B cell (primary cell): ENCODE data around the gene EBF3. TPM values are rescaled to one million over a fixed set of nuclear protein-coding genes. Genes with fewer than 3 reads are reported as not detected.

Experiments
- ATAC-seq: fragments of 200-7000 bp; cut with Tn5 transposase; one replicate; pipeline ENCODE4 v1.10.0; 2021; ENCODE audit warnings: low read depth, mild to moderate bottlenecking, moderate number of reproducible peaks, moderate library complexity
- CTCF ChIA-PET: fragments of 350-600 bp; sonication (Branson Sonifier 250); formaldehyde crosslinking; loops from one replicate; lab custom pipeline; 2021; ENCODE audit warnings: antibody characterized with exemption, inconsistent platforms; lab: Charles Lee
- POLR2A ChIA-PET: fragments of 350-600 bp; sonication (Branson Sonifier 250); formaldehyde crosslinking; loops from one replicate; lab custom pipeline; 2021; ENCODE audit warnings: antibody characterized with exemption; lab: Charles Lee
- DNase-seq: peaks from one replicate; pipeline ENCODE4 v3.0.0; 2013
- H2AFZ ChIP-seq: 2 replicates; pipeline ENCODE4 v1.6.1; 2012; ENCODE audit warnings: mild to moderate bottlenecking, low read depth, low read length; ENCODE audit not compliant: insufficient read depth, poor library complexity, severe bottlenecking
- H3K27ac ChIP-seq, 2 donors: 1 replicate in 1 of 2; 2 replicates in 1 of 2; pipeline ENCODE4 v1.5.1; 2012 to 2013; ENCODE audit warnings: low read length in 2 of 2, mild to moderate bottlenecking in 2 of 2, moderate library complexity in 1 of 2
- H3K27me3 ChIP-seq, 4 experiments: fragments of 200-600 bp in 1 of 4; sonication (generic) in 1 of 4; replicated peaks in 1 of 4; 1 replicate in 2 of 4; 2 replicates in 2 of 4; pipeline versions ENCODE4 v1.6.1 to v1.7.0; 2013 to 2016; ENCODE audit warnings: low read length in 3 of 4, mild to moderate bottlenecking in 2 of 4, mixed read lengths in 1 of 4, moderate library complexity in 1 of 4; ENCODE audit not compliant: insufficient read depth in 4 of 4, control insufficient read depth in 3 of 4; ENCODE audit errors: control extremely low read depth in 1 of 4
- H3K36me3 ChIP-seq, 2 experiments: replicated peaks in 1 of 2; 1 replicate in 1 of 2; 2 replicates in 1 of 2; pipeline versions ENCODE4 v1.6.1 to v1.7.1; 2013; ENCODE audit warnings: low read length in 1 of 2; ENCODE audit not compliant: insufficient read depth in 2 of 2, control insufficient read depth in 1 of 2; ENCODE audit errors: control extremely low read depth in 1 of 2, extremely low read depth in 1 of 2
- H3K4me1 ChIP-seq, 2 donors: fragments of 200-600 bp in 1 of 2; sonication (generic) in 1 of 2; 1 replicate in 1 of 2; 2 replicates in 1 of 2; pipeline versions ENCODE4 v1.5.1 to v1.6.1; 2013 to 2017; ENCODE audit warnings: low read length in 2 of 2; ENCODE audit not compliant: control insufficient read depth in 2 of 2, insufficient read depth in 2 of 2
- H3K4me2 ChIP-seq: replicated peaks from 2 replicates; pipeline ENCODE3; 2012; ENCODE audit warnings: mild to moderate bottlenecking, low read depth, low read length; ENCODE audit not compliant: poor library complexity, severe bottlenecking
- H3K4me3 ChIP-seq, 5 experiments: fragments of 200-600 bp in 1 of 5; sonication (generic) in 1 of 5; 1 replicate in 3 of 5; 2 replicates in 2 of 5; pipeline versions ENCODE4 v1.5.1 to v1.7.0; 2011 to 2016; ENCODE audit warnings: low read length in 4 of 5, mild to moderate bottlenecking in 4 of 5, low read depth in 2 of 5, control low read depth in 1 of 5, moderate library complexity in 1 of 5; ENCODE audit not compliant: insufficient read depth in 1 of 5; ENCODE audit errors: control extremely low read depth in 1 of 5, extremely low read depth in 1 of 5
- H3K79me2 ChIP-seq: fragments of 200-600 bp; sonication (generic); one replicate; pipeline ENCODE4 v1.6.0; 2016; ENCODE audit warnings: low read length; ENCODE audit not compliant: control insufficient read depth, insufficient read depth
- H3K9ac ChIP-seq: fragments of 200-600 bp; sonication (generic); 2 replicates; pipeline ENCODE4 v1.6.1; 2017; ENCODE audit warnings: mild to moderate bottlenecking, low read length, moderate library complexity
- H3K9me3 ChIP-seq, 3 donors: one replicate each; pipeline versions ENCODE4 v1.6.1 to v1.7.1; 2013; ENCODE audit warnings: low read length in 2 of 3; ENCODE audit not compliant: control insufficient read depth in 2 of 3, insufficient read depth in 1 of 3; ENCODE audit errors: control extremely low read depth in 1 of 3
- H4K20me1 ChIP-seq: 2 replicates; pipeline ENCODE4 v1.6.0; 2012; ENCODE audit warnings: mild to moderate bottlenecking, low read length; ENCODE audit not compliant: insufficient read depth, control insufficient read depth, poor library complexity, severe bottlenecking
- H3K27ac Mint-ChIP-seq: one replicate; pipeline ENCODE4 v1.8.0; 2021; ENCODE audit warnings: mixed read lengths
- H3K27me3 Mint-ChIP-seq: one replicate; pipeline ENCODE4 v1.8.0; 2021; ENCODE audit warnings: mixed read lengths
- H3K4me1 Mint-ChIP-seq: one replicate; pipeline ENCODE4 v1.8.0; 2021; ENCODE audit warnings: mixed read lengths
- H3K4me3 Mint-ChIP-seq: one replicate; pipeline ENCODE4 v1.8.0; 2021; ENCODE audit warnings: mixed read lengths
- H3K9me3 Mint-ChIP-seq: one replicate; pipeline ENCODE4 v1.8.0; 2022; ENCODE audit warnings: mixed read lengths; ENCODE audit not compliant: insufficient read depth
- CTCF ChIP-seq: fragments of 200-600 bp; IDR thresholded peaks from one replicate; pipeline ENCODE4 v1.8.0; 2022; ENCODE audit warnings: antibody characterized with exemption, mild to moderate bottlenecking
- EZH2 ChIP-seq: IDR thresholded peaks from 2 replicates; pipeline ENCODE4 v1.6.1; 2012; ENCODE audit warnings: borderline replicate concordance, low read depth, mild to moderate bottlenecking, moderate library complexity, low read length; ENCODE audit not compliant: insufficient read depth, poor library complexity, severe bottlenecking
- WGBS: methylation state at CpG from one replicate; pipeline ENCODE4 v1.1.5; 2013; ENCODE audit warnings: missing lambda C conversion rate; ENCODE audit not compliant: insufficient coverage; 5-methylcytosine and 5-hydroxymethylcytosine counted together
- intact Hi-C: fragments of 100-400 bp; cut with micrococcal nuclease; formaldehyde crosslinking; loops from one replicate; pipeline ENCODE4 v1.10.0; 2022
- polyA plus RNA-seq: library from polyadenylated mRNA; depleted of rRNA; stranded (reverse); fragments of >200 nt; gene quantifications from 2 replicates; pipeline ENCODE4 v1.2.3, GENCODE V29; 2012
- total RNA-seq, 2 donors: library from RNA; stranded (reverse); fragments of 120-200 nt in 1 of 2; gene quantifications; 1 replicate in 1 of 2; 2 replicates in 1 of 2; pipeline versions ENCODE4 v1.2.3 to v1.2.4, GENCODE V29; 2013 to 2022

Gene EBF3
- total and polyA plus RNA-seq, 2 donors (not counting 1 experiment from before 2014, with no cell fraction given) = not detected

- Mint-ChIP-seq H3K4me1 (no peaks in the 10 kb centered on the region), H3K4me3 (no peak overlapping the region), H3K27ac (no peak overlapping the region), H3K27me3 (no peaks in the 10 kb centered on the region), H3K9me3 (no peaks in the 10 kb centered on the region)
- no peaks in the 10 kb centered on the region for H3K4me1 ChIP-seq
- H3K9me3 ChIP-seq = peaks cover 0 to 26% (median 0%) of the 10 kb centered on the region in 3 donors
- H4K20me1 ChIP-seq = no peaks in the 10 kb centered on the region
- ChIA-PET POLR2A (no interaction called here), CTCF (no interaction called here)
- DNase-seq = no peak
- no peak for ATAC-seq
- no peaks in the 10 kb centered on the region for H3K27me3 ChIP-seq
- H3K9ac ChIP-seq = no peak overlapping the region
- WGBS = 96% methylated on average over 16 of the region's 22 CpGs
- H3K4me3 ChIP-seq = no peak overlapping the region
- intact Hi-C loops = no loop called here
- H3K79me2 ChIP-seq = no peaks in the 10 kb centered on the region
- no peaks in the 10 kb centered on the region for H3K36me3 ChIP-seq
- TF ChIP-seq CTCF = no peak
- no peak for TF ChIP-seq EZH2
- H3K4me2 ChIP-seq = no peak overlapping the region
- H2AFZ ChIP-seq = no peak overlapping the region
- H3K27ac ChIP-seq = no peak overlapping the region
These were observed 120.9 kb downstream of the EBF3 start for GRCh38 chr10:129843131-129843541.

- TF ChIP-seq CTCF = no peak
- no peak for TF ChIP-seq EZH2
- no peaks in the 10 kb centered on the region for H4K20me1 ChIP-seq
- H3K27ac ChIP-seq = no peak overlapping the region
- H3K27ac Mint-ChIP-seq = no peak overlapping the region
- no peaks in the 10 kb centered on the region for H3K36me3 ChIP-seq
- H3K9ac ChIP-seq = no peak overlapping the region
- no peak overlapping the region for H3K4me3 Mint-ChIP-seq
- no peak for DNase-seq
- WGBS = 98% methylated on average over 21 of the region's 21 CpGs
- no peaks in the 10 kb centered on the region for H3K27me3 ChIP-seq
- no peak overlapping the region for H2AFZ ChIP-seq
- no peaks in the 10 kb centered on the region for H3K9me3 Mint-ChIP-seq
- no peaks in the 10 kb centered on the region for H3K4me1 ChIP-seq
- no peak overlapping the region for H3K4me3 ChIP-seq
- POLR2A ChIA-PET = no interaction called here
- no peaks in the 10 kb centered on the region for H3K27me3 Mint-ChIP-seq
- H3K79me2 ChIP-seq = no peaks in the 10 kb centered on the region
- no peaks in the 10 kb centered on the region for H3K4me1 Mint-ChIP-seq
- ATAC-seq = no peak
- CTCF ChIA-PET = no interaction called here
- peaks cover 0 to 26% (median 0%) of the 10 kb centered on the region in 3 donors for H3K9me3 ChIP-seq
- no peak overlapping the region for H3K4me2 ChIP-seq
- intact Hi-C loops = no loop called here
These were observed 122.0 kb downstream of the EBF3 start for GRCh38 chr10:129842031-129842430.
